BE2C (cell line): ENCODE data around the gene NDUFV3.
"Not testable (repeated sequence)": the region's sequence is repeated elsewhere in the genome, so short reads cannot be mapped to it uniquely, and the experiment has no call there.

Experiments used
- DNase-seq: peaks from one replicate; pipeline ENCODE4 v3.0.0-alpha.2; 2020
- H3K27me3 ChIP-seq: fragments of 250-450 bp; sonication (Bioruptor Pico); 2 replicates; pipeline ENCODE4 v1.5.1; 2020; ENCODE audit warnings: mild to moderate bottlenecking
- H3K36me3 ChIP-seq: fragments of 250-450 bp; sonication (Bioruptor Pico); 2 replicates; pipeline ENCODE4 v1.5.1; 2020; ENCODE audit warnings: mild to moderate bottlenecking
- H3K4me1 ChIP-seq: fragments of 250-450 bp; sonication (Bioruptor Pico); 2 replicates; pipeline ENCODE4 v1.5.1; 2020
- H3K4me3 ChIP-seq: 2 replicates; pipeline ENCODE4 v1.5.1; 2011; ENCODE audit warnings: low read depth, low read length
- H3K9me3 ChIP-seq: fragments of 250-450 bp; sonication (Bioruptor Pico); 2 replicates; pipeline ENCODE4 v1.5.1; 2020
- TF ChIP-seq, protein P1 (sequence below): IDR thresholded peaks from 2 replicates; pipeline ENCODE4 v1.5.1; 2012; ENCODE audit warnings: mild to moderate bottlenecking, low read depth, low read length

Gene NDUFV3

DNA sequence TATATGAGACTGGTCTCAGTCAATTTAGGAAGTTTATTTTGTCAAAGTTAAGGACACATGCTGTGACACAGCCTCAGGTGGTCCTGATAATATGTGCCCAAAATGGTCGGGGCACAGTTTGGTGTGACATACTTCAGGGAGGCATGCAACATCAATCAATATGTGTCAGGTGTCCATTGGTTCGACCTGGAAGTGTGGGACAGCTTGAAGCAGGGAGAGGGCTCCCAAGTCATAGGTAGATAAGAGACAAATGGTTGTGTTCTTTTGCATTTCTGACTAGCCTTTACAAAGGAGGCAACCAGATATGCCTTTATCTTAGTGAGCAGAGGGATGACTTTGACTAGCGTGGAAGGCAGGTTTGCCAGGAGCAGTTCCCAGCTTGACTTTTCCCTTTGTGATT, 36.9 kb downstream of the NDUFV3 start:
- no peak for DNase-seq

DNA sequence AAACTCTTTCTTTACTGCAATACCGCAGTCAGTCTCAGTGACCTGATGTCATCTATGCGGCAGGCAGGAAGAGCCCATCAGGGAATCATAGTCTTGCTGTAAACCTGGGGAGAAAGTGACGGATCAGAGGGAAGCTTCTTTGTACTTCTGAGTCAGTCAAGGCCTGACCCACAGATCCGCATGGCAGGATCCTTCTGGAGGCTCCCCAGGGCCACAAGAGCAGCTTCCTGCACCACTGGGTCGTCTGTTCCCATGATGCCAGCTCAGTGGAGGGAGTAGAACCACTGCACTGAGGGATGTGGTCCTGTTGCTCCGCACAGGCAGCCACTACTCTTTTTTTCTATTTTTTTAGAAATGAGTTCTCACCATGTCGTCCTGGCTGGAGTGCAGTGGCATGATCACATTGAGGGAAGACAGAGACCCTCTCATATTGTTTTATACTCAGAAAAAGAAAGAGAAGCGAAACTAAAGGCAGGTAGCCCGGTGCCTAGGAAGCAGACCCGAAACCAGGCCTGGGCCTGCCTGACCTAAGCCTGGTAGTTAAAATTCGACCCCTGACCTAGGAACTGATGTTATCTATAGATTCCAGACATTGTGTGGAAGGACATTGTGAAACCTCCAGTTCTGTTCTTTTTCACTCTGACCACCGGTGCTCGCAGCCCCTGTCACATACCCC, 38.6 kb downstream of the NDUFV3 start:
- Histone ChIP-seq H3K36me3 (no peaks in the 10 kb centered on the region), H3K4me1 (no peaks in the 10 kb centered on the region), H3K27me3 (no peaks in the 10 kb centered on the region), H3K9me3 (no peaks in the 10 kb centered on the region), H3K4me3 (no peak overlapping the region)
- TF ChIP-seq, protein P1, sequence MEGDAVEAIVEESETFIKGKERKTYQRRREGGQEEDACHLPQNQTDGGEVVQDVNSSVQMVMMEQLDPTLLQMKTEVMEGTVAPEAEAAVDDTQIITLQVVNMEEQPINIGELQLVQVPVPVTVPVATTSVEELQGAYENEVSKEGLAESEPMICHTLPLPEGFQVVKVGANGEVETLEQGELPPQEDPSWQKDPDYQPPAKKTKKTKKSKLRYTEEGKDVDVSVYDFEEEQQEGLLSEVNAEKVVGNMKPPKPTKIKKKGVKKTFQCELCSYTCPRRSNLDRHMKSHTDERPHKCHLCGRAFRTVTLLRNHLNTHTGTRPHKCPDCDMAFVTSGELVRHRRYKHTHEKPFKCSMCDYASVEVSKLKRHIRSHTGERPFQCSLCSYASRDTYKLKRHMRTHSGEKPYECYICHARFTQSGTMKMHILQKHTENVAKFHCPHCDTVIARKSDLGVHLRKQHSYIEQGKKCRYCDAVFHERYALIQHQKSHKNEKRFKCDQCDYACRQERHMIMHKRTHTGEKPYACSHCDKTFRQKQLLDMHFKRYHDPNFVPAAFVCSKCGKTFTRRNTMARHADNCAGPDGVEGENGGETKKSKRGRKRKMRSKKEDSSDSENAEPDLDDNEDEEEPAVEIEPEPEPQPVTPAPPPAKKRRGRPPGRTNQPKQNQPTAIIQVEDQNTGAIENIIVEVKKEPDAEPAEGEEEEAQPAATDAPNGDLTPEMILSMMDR, result no peak
- no peak for DNase-seq

More for the DNA sequence above, 36.9 kb downstream of the NDUFV3 start:
- H3K4me1 ChIP-seq, result no peaks in the 10 kb centered on the region
- no peak overlapping the region for H3K4me3 ChIP-seq
- TF ChIP-seq, protein P1, result no peak
- no peaks in the 10 kb centered on the region for H3K27me3 ChIP-seq
- H3K9me3 ChIP-seq, result no peaks in the 10 kb centered on the region
- H3K36me3 ChIP-seq, result no peaks in the 10 kb centered on the region

DNA sequence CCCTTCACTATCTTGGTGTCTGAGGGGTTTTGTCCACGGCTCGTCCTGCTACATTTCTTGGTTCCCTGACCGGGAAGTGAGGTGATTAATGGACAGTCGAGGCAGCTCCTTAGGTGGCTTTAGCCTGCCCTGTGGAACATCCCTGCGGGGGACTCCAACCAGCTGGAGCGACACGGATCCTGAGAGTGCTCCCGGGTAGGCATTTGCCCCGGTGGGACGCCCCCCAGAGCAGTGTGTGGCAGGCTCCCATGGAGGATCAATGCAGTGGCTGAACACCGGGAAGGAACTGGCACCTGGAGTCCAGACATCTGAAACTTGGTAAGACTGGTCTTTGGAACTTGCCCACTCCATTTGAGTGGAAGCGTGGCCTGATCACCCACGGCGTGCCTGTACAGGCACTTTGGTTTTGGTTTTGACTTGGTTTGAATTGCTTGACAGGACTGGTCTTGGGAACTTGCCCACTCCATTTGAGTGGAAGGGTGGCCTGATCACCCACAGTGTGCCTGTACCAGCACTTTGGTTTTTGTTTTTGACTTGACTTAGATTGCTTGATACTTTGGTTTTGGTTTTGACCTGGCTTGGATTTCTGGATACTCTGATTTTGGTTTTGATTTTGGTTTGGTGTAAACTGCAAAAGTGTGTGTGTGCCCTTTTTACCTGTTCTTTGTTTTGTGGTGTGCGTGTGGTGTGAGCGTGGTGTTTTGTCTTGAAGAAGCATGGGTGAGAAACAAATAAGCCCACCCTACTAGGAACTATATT, 39.4 kb downstream of the NDUFV3 start:
- not testable (repeated sequence) for H3K4me3 ChIP-seq, H3K36me3 ChIP-seq, DNase-seq, H3K9me3 ChIP-seq, H3K4me1 ChIP-seq, H3K27me3 ChIP-seq

DNA sequence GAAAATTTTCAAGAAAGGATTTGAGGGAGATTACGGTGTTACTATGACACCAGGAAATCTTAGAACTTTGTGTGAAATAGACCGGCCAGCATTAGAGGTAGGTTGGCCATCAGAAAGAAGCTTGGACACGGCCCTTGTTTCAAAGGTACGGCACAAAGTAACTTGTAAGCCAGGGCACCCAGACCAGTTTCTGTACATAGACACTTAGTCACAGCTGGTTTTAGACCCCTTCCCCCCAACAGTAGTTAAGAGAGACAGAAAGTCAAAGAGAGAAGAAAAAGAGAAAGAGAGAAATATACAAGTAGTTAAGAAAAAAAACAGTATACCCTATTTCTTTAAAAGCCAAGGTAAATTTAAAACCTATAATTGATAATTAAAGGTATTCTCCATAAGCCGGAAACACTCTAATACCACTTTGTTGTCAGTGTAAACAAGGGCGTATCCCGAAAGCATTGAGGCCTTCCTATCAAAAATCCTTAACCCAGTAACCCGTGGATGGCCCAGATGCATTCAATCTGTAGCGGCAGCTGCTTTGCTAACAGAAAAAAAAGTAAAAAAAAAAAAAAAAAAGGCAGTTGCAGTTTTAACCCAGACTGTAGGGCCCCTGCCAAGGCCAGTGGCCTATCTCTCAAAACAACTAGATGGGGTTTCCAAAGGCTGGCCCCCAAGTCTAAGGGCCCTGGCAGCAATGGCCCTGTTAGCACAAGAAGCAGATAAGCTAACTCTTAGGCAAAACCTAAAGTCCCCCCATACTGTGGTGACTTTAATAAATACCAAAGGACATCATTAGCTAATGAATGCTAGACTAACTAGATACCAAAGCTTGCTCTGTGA, 40.2 kb downstream of the NDUFV3 start:
- H3K4me3 ChIP-seq, H3K9me3 ChIP-seq, H3K27me3 ChIP-seq, H3K4me1 ChIP-seq, H3K36me3 ChIP-seq, DNase-seq: not testable (repeated sequence)

DNA sequence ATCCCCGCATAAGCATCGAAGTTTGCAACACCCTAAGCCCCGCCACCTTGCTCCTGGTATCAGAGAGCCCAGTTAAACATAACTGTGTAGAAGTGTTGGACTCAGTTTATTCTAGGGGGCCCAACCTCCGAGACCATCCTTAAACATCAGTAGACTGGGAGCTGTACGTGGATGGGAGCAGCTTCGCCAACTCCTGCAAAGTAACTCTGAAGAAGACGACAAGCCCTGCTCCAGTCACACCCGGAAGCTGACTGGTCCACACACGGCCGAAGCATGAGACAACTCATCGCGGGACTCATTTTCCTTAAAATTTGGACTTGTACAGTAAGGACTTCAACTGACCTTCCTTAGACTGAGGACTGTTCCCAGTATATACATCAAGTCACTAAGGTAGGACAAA, 40.9 kb downstream of the NDUFV3 start:
- not testable (repeated sequence) for H3K4me3 ChIP-seq, DNase-seq, H3K36me3 ChIP-seq, H3K4me1 ChIP-seq, H3K9me3 ChIP-seq, H3K27me3 ChIP-seq

GRCh38 chr21:42936360-42936759, 43.3 kb downstream of the NDUFV3 start:
- not testable (repeated sequence) for H3K4me3 ChIP-seq, H3K4me1 ChIP-seq, H3K36me3 ChIP-seq, DNase-seq, H3K9me3 ChIP-seq, H3K27me3 ChIP-seq

DNA sequence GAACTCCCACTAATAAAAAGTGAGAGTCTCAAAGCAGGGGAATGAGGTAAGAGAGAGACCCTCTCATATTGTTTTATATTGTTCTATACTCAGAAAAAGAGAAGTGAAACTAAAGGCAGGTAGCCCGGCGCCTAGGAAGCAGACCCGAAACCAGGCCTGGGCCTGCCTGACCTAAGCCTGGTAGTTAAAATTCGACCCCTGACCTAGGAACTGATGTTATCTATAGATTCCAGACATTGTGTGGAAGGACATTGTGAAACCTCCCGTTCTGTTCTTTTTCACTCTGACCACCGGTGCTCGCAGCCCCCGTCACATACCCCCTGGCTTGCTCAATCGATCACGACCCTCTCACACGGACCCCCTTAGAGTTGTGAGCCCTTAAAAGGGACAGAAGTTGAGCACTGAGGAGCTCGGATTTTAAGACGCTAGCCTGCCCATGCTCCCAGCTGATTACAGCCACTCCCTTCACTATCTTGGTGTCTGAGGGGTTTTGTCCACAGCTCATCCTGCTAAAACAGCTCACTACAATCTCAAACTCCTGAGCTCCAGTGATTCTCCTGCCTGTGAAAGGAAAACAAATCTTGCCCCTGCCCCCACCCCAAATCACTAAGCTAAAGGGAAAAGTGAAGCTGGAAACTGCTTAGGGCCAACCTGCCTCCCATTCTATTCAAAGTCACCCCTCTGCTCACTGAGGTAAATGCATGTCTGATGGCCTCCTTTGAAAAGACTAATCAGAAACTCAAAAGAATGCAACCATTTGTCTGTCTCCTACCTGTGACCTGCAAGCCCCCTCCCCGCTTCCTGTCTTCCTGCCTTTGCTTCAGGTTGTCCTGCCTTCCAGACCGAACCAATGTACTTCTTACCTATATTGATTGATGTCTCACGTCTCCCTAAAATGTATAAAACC, 44.2 kb downstream of the NDUFV3 start:
- not testable (repeated sequence) for DNase-seq, H3K4me3 ChIP-seq, H3K4me1 ChIP-seq, H3K36me3 ChIP-seq, H3K27me3 ChIP-seq, H3K9me3 ChIP-seq

DNA sequence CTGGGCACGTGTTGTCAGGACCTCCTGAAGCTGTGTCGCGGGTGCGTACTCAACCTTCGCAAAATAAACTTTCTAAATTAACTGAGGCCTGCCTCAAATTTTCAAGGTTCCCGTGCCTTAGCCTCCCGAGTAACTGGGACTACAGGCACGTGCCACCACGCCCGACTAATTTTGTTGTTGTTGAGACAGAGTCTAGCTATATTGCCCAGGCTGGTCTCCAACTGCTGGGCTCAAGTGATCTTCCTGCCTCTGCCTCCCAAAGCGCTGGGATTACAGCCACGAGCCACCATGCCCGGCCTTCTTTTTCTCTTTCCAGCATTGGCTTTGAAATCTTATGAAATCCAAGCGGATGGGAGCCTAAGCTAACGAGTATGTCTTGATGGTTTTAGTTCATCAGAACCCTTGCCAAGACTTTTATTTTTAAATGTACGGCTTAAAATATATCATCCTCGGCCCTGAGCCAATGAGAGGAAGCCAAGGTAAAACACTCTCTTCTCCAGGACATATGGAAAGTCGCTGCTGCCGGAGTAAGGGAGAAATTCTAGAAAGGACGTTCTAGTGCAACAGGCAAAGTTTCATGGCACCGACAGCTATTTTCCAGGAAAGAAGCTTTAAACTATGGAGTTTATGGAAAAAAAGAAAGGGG, 45.0 kb downstream of the NDUFV3 start:
- Histone ChIP-seq H3K9me3 (no peaks in the 10 kb centered on the region), H3K36me3 (no peaks in the 10 kb centered on the region), H3K4me1 (no peaks in the 10 kb centered on the region), H3K4me3 (no peak overlapping the region), H3K27me3 (no peaks in the 10 kb centered on the region)
- no peak for DNase-seq
- TF ChIP-seq, protein P1, result no peak

DNA sequence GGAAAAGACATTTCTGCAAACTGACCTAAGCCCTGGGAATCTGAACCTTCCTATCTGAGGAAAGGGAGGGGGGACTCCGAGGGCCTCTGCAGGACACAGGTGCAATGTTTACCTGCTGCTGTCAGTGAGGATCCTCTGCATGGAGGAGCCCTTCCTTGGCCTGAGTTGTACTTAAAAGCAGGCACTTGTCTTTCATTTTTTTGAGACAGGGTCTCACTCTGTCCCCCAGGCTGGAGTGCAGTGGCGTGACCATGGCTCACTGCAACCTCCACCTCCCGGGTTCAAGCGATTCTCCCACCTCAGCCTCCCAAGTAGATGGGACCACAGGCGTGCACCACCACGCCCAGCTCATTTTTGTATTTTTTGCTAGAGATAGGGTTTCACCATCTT, 45.5 kb downstream of the NDUFV3 start:
- H3K9me3 ChIP-seq, H3K36me3 ChIP-seq, H3K4me1 ChIP-seq, H3K4me3 ChIP-seq, DNase-seq, H3K27me3 ChIP-seq: not testable (repeated sequence)
